NCI-H446 treated with DMSO at 0.1 percent for 48 hours (cell line): ENCODE data around the gene C5orf24.
"Not testable (repeated sequence)": the region's sequence is repeated elsewhere in the genome, so short reads cannot be mapped to it uniquely, and the experiment has no call there.

Experiments
- DNase-seq: peaks from one replicate; lab custom pipeline; 2025; lab: John Stamatoyannopoulos, UW

C5orf24 gene

DNA sequence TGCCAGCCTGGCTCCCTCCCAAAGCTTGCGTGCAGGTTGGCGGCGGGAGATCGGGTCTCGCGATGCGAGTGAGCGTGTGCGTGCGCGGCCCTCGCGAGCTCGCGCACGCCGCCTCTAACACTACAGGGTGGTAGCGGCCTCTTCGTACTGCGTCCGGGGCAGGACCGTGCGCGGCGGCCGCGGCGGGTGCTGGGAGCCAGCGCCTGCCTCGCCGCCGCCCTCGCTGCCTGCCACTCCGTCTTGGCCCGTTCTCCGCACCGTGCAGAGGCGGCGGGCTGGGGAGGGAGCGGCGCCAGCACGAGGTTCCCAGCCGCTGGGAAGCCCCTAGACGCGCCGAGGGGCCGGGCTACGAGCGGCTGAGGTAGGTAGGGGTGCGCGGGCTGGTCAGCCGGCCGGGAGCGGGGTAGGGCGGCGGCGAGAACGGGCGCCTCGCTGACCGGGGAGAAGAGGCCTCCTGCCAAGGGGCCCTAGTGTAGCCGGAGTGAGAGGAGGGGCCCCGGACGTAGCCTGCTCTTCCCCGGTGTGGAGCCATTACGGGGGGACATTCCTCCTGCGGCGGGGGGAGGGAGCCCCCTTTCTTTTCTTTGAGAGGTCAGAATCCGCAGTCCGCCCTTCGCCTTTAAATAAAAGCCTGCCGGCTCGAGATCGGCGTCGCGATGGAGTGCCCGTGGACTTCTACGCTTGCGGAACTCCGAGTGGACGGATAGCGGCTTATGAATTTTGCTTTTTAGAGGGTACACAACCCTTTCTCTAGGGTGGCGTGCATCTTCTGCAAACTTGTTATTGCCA is at the start of gene C5orf24:
C5orf24 (plus strand) TSS at position 117 of the 789 bp plus-strand sequence. CDS start 8,933 bp downstream, outside the sequence.
- DNase-seq, result peak; percentile 87

DNA sequence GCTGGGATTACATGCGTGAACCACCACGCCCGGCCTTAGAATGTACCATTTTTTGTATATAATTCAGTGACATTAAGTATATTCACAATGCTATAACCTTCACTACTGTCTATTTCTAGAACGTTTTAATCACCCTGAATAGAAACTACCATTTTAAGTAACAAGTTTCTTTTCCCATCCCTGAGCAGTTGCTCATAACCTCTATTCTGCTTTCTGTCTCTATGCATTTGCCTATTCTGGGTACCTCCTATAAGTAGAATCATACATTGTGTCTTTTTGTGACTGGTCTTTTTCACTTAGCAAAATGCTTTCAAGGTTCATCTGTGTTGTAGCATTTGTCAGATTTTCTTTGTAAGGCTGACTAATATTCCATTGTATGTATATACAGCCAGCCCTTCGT is 47.3 kb upstream of the C5orf24 start:
- DNase-seq, result no peak

DNA sequence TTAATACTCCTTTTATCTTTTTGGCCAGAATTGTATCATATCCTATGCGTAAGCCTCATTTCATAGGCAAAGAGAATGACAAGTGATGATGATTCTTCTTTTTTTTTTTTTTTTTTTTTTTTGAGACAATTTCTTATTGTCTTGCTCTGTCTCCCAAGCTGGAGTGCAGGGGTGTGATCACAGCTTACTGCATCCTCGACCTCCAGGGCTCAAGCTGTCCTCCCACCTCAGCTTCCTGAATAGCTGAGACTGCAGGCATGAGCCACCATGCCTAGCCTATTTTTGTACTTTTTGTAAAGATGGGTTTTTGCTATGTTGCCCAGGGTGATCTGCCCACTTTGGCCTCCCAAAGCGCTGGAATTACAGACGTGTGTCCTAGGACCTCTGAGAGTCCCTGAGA is 41.9 kb upstream of the C5orf24 start:
- DNase-seq, result no peak

DNA sequence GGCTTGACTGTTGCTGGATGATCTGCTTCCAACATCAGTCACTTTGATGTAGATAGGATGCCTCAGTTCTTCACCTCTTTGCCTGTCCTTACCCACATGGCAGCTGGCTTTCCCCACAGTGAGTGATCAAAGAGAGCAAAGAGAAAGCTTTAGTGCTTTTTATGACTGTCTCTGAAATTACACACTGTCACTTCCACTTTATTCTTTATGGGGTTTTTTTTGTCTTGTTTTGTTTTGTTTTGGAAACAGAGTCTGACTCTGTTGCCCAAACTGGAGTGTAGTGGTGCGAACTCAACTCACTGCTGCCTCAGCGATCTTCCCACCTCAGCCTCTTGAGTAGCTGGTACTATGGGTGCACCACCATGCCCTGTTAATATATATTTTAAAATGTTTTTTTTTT is 32.4 kb upstream of the C5orf24 start:
- DNase-seq, result no peak

DNA sequence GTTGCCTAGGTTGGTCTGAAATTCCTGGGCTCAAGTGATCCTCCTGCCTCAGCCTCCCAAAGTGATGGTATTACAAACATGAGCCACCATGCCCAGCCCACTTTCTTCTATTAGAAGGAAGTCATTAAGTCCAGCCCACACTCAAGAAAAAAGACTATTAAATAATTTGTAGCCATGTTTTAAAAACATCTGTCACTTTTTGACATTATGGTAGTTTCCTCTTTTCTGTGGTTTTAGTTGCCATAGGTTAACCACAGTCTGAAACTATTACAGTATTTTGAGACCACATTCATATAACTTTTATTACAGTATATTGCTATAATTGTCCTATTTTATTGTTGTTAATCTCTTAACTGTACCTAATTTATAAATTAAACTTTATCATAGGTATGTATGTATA is 31.9 kb upstream of the C5orf24 start:
- DNase-seq, result no peak

DNA sequence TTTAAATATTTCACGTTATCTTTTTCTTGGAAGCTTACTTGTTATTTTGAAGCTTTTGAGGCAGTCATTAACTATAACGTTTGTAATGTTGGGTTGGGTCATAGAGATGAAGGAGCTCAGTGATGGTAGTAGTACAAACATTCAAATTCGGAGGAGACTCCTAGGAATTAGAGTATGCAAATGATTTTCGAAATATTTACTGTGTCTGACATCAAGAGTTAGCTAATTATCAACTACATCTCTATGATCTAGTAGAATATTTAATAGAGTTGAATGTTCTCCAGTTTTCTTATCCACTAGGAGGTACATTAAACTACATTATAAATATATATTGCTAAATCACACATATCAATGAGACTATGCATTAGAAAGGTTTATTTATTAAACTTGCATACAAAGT is 28.8 kb upstream of the C5orf24 start:
- no peak for DNase-seq

DNA sequence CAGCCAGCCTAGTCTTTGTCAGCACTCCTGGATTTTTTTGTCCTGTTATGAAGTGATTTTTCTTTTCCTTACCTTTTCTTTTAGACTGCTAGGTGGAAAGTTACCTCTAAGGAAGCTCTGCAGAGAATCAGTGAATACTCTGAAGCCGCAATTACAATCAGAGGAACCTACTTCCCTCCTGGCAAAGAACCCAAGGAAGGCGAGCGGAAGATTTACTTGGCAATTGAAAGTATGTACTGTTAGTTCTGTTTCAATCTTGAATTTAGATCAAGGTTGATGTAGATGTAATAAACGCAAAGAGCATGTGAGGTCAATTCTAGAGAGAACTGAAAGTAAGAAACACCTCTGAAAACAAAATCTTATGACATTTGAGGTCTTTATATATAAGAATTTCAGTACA is 27.0 kb upstream of the C5orf24 start:
- DNase-seq, result no peak

DNA sequence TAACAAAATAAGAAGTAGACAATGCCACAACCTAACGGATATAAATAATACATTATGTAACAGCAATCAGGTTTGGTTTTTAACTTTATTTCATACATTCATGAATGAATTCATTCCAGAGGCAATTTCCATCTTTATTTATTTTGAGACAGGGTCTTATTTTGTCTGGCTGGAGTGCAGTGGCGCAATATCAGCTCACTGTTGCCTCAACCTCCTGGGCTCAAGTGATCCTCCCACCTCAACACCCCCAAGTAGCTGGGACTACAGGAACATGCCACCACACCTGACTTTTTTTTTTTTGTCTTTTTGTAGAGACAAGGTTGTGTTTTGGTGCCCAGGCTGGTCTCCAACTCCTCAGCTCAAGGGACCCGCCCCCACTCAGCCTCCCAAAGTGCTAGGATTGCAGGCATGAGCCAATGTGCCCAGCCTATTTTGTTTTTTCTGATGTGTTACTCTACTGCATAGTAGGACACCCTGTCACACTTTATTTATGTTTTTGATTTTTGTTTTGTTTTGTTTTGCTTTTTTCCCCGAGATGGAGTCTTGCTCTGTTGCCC is 26.3 kb upstream of the C5orf24 start:
- DNase-seq, result no peak

DNA sequence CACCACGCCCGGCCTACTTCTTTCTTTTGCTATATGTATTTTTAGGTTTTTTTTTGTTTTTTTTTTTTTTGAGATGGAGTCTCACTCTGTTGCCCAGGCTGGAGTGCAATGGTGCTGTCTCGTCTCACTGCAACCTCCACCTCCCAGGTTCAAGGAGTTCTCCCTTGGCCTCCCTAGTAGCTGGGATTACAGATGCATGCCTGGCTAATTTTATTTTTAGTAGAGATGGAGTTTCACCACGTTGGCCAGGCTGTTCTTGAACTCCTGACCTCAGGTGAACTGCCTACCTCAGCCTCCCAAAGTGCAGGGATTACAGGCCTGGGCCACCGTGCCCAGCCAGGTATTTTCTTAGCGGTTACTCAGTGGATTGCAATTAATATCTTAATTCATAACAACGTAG is 23.9 kb upstream of the C5orf24 start:
- DNase-seq, result no peak

DNA sequence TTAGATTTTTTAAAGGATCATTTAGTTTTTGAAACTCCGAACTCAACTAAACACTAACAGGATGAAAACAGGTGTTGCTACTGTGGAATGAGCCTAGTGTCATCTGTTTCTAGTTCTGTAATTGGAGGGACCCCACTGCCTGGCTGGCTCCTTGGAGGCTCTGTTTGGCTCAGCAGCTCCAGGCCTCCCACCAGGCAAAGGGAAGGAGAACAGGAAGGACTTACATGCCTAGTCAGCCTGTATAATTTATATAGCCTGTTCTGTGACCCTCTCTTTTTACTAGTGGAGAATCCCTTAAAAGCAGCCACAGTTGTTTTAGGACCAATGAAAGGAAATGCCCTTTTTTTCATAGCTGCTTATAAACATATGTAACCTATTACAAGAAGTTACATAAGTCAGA is 21.1 kb upstream of the C5orf24 start:
- DNase-seq, result no peak

DNA sequence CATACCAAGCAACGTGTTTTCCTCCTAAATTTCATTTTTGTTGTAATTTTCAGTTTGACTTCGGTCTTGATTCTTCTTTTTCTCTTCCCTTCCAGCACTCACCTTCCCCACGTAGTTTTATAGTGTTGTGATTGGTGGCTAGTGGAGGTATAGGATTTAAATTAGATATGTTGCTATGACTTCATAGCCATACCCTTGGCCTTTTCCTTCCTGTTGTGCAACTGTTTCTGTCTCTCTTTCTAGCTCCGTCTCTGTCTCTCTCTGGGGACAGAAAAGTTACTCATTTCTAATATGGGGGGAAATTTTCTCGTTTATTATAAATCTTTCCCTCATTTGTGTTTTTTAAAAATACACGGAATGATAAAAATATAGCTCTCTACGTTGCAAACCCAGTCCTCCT is 20.6 kb upstream of the C5orf24 start:
- no peak for DNase-seq

DNA sequence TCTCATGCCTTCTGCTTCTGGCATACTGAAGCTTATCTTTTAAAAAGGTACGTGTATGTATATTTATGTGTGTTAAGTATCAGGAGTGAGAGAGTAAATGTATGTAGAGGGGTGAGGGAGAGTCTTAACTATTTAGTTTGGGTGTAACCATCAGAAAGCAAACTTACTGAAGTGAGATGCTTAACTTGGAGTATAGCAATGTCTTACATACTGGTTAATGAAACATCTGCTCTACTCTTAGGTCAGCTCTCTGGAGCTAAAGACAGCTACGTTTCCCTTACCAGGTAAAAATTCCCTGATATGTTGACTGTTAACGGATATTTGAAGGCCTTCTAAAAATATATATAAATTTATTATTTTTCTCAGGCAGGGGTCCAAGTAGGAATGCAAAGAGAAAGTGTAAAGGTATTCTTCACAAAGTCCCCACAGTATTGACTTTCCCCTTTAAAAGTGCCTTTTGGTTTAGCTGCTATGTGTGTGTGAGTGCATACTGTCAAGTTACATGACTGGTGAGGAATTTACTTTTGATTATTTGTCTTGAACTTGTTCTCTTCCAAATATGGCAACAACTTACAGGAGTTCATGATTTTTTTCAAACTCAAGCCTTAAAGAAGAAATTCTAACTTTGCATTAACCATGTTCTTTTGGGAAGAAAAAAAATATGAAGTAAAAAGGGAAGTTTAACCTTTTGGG is 12.3 kb upstream of the C5orf24 start:
- DNase-seq, result no peak

DNA sequence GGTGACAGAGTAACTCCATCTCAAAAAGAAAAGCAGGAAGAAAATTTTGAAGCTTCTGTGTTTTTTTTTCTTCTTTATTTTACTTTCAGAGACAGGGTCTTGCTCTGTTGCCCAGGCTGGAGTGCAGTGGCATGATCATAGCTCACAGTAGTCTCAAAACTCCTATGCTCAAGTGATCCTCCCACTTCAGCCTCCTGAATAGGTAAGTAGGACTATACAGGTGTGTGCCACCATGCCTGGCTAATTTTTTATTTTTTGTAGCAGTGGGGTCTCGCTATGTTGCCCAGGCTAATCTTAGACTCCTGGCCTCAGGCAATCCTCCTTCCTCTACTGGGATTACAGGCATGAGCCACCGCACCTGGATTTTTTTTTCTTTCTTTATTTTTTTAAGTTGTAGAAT is 10.1 kb upstream of the C5orf24 start:
- no peak for DNase-seq

DNA sequence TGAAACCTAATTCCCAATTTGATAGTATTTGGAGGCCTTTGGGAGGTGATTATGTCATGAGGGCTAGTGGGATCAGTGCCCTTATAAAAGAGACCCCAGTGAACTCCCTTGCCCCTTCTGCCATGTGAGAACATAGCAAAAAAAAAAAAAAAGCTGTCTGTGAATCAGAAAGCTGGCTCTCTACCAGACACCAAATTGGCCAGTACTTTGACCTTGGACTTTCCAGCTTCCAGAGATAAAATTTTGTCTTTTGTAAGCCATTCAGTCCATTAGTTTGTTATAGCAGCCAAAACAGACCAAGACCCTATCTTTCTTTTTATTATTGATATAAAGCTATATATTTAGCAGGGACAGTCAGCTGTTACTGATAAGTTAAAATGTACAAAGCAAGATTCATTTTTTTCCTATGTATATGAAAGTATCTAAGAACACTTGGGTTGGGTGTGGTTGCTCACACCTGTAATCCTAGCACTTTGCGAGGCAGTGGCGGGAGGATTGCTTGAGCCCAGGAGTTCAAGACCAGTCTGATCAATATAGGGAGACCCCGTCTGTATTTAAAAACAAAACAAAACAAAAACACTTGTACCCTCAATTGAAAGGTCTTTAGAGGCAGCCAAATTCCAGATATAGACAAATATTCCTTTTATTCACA is 8.1 kb upstream of the C5orf24 start:
- no peak for DNase-seq

DNA sequence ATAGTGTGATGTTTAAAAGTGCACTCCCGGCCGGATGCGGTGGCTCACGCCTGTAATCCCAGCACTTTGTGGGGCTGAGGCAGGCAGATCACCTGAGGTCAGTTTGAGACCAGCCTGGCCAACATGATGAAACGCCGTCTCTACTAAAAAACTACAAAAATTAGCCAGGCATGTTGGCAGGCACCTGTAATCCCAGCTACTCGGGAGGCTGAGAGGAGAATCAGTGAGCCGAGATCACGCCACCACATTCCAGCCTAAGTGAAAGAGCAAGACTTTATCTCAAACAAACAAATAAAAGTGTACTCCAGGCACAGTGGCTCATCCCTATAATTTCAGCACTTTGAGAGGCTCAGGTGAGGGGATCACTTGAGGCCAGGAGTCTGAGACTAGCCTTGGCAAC is 7.4 kb upstream of the C5orf24 start:
- DNase-seq, result not testable (repeated sequence)

DNA sequence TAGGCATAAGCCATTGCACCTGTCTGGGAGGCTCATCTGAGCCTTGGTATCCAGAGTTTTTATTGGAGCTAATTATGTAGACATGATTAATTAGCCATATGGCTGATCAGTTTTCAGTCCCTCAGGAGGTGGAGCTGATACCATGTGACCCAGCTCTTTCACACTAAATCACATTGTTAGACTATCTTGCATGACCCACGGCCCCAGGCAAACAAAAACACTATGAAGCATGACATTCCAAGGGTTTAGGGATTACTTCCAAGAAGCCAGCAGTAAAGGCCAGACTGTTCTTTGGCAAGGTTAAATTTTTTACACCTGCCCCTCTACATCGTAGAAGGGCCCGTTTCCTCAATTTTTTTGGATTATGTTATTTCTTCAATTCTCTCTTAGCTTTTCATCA is 5.0 kb upstream of the C5orf24 start:
- no peak for DNase-seq

DNA sequence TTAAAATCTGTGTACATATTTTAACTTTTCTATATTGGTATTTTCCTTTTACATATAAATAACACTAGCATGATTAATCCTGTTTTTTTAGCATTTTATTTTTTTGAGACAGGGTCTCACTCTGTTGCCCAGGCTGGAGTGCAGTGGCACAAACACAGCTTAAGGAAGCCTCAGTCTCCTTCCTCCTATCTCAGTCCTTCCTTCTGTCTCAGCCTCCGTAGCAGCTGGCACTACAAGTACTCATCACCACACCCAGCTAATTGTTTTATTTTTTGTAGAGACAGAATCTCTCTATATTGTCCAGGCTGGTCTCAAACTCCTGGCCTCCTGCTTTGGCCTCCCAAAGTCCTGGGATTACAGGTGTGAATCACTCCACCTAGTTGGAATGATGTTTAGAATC is 1.5 kb upstream of the C5orf24 start:
- DNase-seq, result no peak

DNA sequence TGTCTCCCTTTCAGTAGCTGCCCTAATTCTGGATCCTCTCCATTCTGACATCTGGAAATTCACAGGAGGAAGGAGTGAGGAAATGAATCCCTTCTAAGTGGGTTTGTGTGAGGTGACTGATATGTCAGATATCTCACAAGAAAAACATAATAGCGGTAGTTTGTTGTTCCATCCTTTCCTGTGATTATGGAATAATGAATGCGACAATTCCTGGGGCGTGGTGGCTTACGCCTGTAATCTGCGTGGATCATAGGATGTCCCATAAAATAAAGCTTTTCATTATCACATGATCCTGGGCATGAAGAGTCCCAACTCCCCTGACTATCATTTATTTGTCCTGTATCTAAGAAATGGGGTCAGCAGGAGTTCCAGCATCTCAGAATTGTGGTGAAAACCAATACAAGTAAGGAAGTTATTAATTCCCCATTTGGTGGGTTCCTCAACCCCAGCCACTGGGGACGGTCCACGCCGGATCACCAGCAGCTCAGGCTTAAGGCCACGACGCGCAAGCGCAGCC is 375 bp upstream of the C5orf24 start:
- DNase-seq, result no peak

DNA sequence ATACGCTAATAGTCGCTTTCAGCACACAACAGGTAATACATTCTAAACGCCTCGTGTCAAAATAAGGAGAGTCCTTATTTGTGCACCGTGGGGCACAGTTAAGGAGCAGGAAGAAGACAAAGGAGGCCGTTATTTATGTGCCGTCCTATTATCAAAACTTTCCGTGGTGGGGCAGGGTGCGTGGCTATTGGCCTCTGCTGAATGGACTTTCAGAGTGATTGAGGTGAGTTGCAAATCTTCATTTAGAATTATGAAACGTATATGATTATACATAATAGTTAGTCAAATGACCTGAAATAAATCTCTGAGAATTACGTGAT is 833 bp downstream of the C5orf24 start:
- no peak for DNase-seq

DNA sequence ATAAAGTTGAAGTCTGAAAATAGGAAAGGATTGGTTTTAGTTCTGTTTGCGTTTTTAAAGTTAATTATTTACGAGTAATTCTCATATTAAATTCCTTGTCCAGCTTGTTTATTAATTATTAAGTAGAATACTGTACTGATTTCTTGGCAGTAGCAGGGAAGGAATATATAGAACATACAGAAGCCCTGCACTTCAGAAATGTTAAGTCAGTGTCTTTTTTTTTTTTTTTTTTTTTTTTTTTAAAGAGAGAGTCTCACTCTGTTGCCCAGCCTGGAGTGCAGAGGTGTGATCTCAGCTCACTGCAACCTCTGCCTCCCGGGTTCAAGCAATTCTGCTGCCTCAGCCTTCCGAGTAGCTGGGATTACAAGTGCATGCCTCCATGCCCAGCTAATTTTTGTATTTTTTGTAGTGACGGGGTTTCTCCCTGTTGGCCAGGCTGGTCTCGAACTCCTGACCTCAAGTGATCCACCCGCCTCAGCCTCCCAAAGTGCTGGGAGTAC is 3.7 kb downstream of the C5orf24 start:
- DNase-seq, result not testable (repeated sequence)

DNA sequence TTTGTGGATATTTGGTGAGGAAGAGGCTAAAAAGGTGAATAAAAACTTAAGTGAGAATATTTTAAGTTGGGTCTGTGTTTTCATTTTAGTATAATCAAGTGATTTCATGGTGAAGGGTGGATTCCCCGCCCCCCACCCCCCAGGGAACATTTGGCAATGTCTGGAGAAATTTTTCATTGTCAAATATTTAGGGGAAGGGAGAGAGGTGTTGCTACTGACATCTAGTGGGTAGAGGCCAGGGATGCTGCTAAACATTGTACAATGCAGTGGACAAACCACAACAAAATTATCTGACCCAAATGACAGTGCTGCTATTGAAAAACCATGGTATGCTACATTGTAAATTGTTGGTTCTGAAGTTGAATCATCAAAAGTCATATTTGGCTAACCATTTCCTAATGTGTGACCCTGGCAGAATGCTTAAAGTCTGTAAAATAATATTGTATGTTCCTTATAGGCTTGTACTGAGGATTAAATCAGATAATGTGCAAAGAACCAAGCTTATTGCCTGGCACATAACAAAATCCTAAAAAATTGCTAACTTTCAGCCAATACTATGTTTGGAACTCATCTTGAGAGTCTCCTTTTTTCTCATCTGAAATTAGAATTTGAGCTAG is 5.6 kb downstream of the C5orf24 start:
- no peak for DNase-seq

DNA sequence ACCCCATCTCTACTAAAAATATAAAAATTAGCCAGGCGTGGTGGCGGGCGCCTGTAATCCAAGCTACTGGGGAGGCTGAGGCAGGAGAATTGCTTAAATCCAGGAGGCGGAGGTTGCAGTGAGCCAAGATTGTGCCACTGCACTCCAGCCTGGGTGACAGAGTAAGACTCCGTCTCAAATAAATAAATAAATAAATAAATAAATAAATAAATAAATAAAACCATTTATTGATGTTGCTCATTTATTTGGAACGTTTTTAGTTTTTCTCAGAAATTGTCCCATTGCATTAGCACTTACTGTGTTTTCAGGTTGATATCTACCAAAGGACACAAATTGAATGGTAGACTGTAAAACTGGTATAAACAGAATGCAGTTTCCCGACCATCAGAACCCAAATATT is 10.7 kb downstream of the C5orf24 start:
- not testable (repeated sequence) for DNase-seq
